NCI-H460 (cell line): ENCODE results near the gene CCS. TPM values are rescaled to one million over a fixed set of nuclear protein-coding genes. Genes with fewer than 3 reads are reported as not detected.

Experiments
- DNase-seq: peaks from one replicate; pipeline ENCODE4 v3.0.0-alpha.2; 2016; ENCODE audit warnings: low read depth; ENCODE audit errors: extremely low read depth
- small RNA-seq, 2 experiments: library from RNA; depleted of rRNA; stranded (forward); fragments of <200 nt; gene quantifications; one replicate each; pipeline ENCODE3, GENCODE V24; 2014
- total RNA-seq: library from RNA; depleted of rRNA; stranded (reverse); fragments of >200 nt; shearing (Covaris generic); gene quantifications from 2 replicates; pipeline ENCODE4 v1.2.3, GENCODE V29; 2014; rRNA removed

Gene CCS
- total RNA-seq, 1 experiment from 2014 or later = 13.7 TPM

- no peak for DNase-seq
Observed at GRCh38 chr11:66653123-66653522, 60.1 kb downstream of the CCS start.

Small RNAs within 50 kb of the gene (small RNA-seq; reads per million reads assigned to genes)
- gene RNU4-39P = 0 reads per million in 2 experiments

Other genes with a start within 250 kb of the CCS start
- gene BRMS1, start 248.1 kb upstream of the CCS start, total RNA-seq = 35.3 and 44.2 TPM in 2 replicates
- gene B4GAT1, start 245.6 kb upstream of the CCS start, total RNA-seq = 15.0 and 16.9 TPM in 2 replicates
- gene SLC29A2, start 221.4 kb upstream of the CCS start, total RNA-seq = 4.6 and 4.7 TPM in 2 replicates
- not detected in 2 replicates for gene NPAS4, start 172.2 kb upstream of the CCS start, total RNA-seq
- 66.8 and 90.4 TPM in 2 replicates for gene MRPL11, start 154.3 kb upstream of the CCS start, total RNA-seq
- 2.7 and 3.2 TPM in 2 replicates for gene PELI3, start 126.3 kb upstream of the CCS start, total RNA-seq
- 30.8 and 31.9 TPM in 2 replicates for gene DPP3, start 112.8 kb upstream of the CCS start, total RNA-seq
- 13.7 and 16.7 TPM in 2 replicates for gene BBS1, start 82.5 kb upstream of the CCS start, total RNA-seq
- gene ZDHHC24, start 47.1 kb upstream of the CCS start, total RNA-seq = 8.0 and 13.7 TPM in 2 replicates
- gene ACTN3, start 46.3 kb upstream of the CCS start, total RNA-seq = not detected in 2 replicates
- 9.0 and 9.5 TPM in 2 replicates for gene CTSF, start 24.6 kb upstream of the CCS start, total RNA-seq
- gene CCDC87, start 122 bp upstream of the CCS start, total RNA-seq = 0.37 and 0.52 TPM in 2 replicates
- 36.9 and 38.1 TPM in 2 replicates for gene RBM14, start 23.4 kb downstream of the CCS start, total RNA-seq
- gene RBM4, start 45.5 kb downstream of the CCS start, total RNA-seq = 64.3 and 69.4 TPM in 2 replicates
- 14.1 and 17.2 TPM in 2 replicates for gene RBM4B, start 84.7 kb downstream of the CCS start, total RNA-seq
- gene SPTBN2, start 136.0 kb downstream of the CCS start, total RNA-seq = 17.0 and 17.4 TPM in 2 replicates